Stromal cell of bone marrow (primary cell): ENCODE measurements around the gene CNOT4.
"Not testable (repeated sequence)": the region's sequence is repeated elsewhere in the genome, so short reads cannot be mapped to it uniquely, and the experiment has no call there.

ENCODE experiments used
- DNase-seq: peaks from one replicate; pipeline ENCODE4 v3.0.0-alpha.2; 2012; ENCODE audit warnings: low read depth

The CNOT4 gene

DNA sequence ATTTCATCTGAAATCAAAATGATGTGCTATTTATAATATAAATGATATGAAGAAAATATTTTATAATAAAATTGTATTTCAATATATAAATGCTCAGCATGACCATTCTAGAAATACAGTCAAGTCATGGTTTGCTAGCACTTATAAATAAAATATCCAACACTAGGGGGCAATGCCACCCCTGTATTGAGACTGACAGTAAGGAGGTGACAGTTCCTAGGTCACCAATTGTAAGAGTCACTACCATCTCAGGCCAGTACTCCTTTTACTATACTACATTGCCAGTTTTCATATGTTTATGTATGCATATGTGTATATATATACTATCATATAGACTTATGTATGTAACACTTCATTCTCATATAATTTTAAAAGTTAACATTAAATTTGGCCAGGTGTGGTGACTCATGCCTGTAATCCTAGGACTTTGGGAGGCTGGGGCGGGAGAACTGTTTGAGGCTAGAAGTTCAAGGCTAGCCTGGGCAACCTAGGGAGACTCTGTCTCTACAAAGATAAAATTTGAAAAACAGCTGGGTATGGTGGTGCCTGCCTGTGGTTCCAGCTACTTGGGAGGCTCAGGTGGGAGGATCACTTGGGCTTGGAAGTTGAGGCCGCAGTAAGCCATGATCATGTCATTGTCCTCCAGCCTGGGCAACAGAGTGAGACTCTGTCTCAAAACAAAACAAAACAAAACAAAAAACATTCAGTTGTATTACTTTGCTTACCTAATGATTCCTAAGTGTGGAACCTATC, 2.4 kb upstream of the CNOT4 start:
- DNase-seq = no peak

DNA sequence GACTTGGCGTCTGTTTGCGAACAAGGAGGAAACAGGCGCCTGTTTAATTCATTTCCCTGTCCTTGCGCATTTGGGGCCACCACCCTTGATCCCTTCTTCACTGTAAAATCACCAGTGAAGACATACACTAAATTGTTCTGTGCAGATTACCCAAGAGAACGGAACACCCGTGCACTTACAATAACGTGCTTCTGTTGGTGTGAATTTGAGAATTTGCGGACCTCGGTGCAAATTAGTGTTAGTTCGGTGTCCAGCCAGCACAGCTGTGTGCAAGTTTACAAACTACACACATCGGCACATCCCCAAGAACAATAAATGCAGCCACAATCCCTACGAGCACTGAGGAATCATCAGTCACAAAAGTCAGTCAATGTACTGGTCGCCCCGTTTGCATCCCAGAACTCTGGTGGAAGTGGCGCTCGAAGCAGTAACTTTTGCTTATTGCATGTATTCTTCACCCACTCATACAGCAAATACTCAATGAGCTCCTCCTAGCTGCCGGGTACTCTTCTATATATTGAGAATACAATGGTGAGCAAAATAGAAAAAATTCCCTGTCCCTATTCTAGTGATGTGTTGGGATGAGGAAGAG, 786 bp upstream of the CNOT4 start:
- no peak for DNase-seq

DNA sequence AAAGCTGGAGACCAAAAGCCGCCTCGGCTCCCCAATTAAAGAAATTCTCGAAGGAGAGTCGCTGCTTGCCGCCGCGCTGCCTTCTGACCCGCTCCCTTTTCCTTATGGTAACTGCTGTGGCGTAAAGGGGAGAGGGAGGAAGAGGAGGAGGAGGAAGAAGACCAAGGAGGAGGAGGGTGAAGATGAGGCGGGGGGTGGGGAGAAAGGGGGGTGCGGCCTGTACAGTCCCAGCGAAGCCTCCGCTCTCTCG, 388 bp downstream of the CNOT4 start:
- no peak for DNase-seq

DNA sequence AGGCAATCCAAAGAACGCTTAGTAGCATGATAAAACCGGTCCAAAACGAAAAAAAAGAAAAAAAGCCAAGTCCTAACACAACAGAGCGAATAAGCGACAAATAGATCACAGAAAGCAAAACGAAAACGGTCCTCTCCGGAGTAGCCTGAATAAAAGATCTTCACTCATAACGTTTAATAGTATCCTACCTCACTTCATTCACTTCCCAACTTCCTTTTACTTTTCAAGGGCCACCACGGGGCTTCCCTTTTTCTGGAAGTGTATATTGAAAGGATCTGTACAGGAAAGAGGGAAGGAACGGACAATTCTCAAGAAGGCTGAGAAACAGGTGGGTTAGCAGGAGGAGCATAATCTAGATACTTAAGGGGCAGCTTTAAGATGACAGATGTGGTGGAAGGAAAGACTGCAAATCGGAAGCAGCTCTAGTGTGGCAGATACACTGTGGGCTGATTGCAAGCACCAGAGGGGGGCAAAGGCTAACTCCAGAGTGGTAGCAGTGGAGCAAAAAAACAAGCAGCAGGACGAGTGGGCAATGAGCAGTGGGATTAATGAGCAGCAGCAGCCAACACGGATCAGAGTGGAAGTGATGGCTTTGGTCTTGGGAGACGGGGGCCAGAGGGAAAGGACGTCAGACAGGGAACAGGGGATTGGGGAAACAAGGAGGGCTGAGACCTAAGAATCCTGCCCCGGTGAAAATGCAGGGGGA, 866 bp downstream of the CNOT4 start:
- no peak for DNase-seq

DNA sequence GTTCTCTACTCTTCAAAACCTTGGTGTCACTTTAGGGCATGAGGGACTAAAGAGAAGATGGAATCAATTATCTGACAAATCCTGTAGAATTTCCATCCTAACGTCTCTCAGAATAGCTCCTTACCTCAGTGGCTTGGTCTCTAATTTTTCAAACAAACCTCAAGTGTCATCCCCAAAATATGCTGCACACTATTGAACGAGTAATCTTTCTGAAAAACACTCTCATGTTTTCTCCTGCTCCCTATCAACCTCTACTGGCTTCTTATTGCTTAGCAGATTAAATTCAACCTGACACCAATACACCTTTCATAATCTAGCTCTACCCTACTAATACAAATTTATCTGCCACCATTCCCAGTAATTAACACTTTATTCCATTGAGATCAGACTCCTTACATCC, 8.5 kb downstream of the CNOT4 start:
- no peak for DNase-seq

DNA sequence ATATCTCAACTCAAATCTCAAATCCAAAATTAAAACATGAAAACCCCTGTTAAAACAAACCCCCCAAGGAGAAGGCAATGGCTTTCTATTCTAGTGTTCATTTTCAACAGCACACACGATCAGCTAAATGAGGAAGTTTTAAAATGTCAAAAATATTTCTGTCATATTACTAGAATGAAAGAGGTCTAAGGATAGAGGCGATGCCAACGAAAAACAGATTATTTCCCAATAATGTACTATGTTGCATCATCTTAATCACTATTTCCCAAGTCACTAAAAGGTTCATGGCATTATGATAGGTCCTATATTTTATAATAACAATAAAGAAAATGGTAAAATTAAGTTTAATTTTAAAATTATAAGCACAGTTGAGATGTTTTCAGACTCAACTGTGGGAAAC, 10.1 kb downstream of the CNOT4 start:
- no peak for DNase-seq

DNA sequence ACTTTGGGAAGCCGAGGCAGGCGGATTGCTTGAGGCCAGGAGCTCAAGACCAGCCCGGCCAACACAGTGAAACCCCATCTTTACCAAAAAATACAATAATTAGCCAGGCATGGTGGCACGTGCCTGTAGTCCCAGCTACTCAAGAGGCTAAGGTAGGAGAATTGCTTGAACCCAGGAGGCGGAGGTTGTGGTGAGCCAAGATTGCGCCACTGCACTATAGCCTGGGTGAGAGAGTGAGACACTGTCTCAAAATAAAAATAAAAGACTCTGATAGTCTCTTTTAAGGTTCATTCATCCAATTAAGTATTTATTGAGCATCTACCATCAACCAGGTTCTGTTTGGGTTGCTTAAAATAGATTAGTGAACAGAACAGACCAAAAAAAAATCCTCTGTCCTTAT, 12.7 kb downstream of the CNOT4 start:
- not testable (repeated sequence) for DNase-seq

DNA sequence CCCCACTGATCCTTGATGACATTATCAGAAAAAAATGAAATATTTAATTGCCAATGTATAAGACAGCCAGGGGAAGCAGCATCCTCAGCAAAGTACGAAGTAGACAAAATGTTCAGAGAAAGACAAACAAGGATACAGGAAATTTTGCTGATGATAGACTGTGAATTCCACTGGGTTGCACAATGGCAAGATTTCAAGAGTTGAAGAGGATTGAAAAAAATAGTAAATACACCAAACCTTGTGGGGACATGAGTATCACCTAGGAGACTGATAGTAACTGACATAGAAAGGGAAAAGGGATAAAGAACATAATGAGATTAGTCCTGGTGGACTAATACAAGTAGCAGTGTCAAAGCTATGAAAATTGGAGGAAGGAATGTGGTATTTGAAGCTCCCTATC, 16.5 kb downstream of the CNOT4 start:
- no peak for DNase-seq

DNA sequence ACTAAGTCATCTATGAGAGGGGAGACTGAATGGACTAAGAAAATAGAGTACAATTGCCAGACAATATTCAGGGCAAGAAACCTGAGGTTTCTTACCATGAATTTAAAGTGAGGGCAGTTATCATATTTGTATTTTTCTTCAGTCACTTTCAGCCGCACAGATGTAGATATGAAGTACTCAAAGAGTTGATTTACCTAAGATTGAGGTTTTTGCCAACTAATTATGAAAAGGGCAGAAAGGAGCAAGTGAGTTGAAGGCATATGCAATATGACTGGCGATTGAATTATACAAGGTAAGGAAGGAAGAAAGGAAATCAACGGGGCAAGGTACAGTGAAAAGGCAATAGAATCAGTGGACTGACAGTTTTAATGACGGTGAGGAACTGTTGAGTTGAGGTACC, 17.8 kb downstream of the CNOT4 start:
- DNase-seq = no peak

DNA sequence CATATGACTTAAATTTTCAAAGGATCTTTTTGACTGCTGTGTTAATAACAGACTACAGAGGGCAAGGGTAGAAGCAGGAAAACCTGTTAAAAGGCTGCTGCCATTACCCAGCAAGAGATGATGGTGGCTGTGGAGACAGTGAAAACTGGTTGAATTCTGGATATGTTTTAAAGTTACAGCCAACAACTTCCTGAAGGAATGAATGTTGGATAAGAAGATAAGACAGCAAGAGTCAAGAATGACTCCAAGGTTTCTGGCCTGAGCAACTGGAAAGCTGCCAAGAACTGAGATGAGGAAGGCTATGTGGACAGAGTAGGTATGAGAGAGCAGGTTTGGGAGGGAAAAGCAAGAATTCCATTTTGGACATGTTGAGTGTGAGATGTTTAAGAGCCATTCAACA, 19.1 kb downstream of the CNOT4 start:
- DNase-seq = no peak

DNA sequence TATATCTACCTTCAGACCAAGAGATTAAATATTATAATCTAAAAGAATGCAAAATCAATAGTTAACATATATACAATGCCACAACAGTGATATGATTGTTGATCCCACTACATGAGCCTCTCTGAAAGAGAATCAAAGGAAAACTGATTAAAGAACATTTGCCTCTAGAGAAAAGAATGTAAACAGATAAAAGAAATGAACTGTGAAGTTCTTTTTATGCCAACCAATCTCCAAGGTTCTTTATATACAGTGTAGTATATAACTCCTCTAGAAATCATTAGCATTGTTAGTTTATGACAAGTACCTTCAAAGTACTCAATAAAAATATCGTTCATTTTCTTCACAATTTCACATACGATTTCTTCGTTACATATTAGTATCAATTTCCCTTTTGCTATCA, 20.1 kb downstream of the CNOT4 start:
- DNase-seq = no peak

DNA sequence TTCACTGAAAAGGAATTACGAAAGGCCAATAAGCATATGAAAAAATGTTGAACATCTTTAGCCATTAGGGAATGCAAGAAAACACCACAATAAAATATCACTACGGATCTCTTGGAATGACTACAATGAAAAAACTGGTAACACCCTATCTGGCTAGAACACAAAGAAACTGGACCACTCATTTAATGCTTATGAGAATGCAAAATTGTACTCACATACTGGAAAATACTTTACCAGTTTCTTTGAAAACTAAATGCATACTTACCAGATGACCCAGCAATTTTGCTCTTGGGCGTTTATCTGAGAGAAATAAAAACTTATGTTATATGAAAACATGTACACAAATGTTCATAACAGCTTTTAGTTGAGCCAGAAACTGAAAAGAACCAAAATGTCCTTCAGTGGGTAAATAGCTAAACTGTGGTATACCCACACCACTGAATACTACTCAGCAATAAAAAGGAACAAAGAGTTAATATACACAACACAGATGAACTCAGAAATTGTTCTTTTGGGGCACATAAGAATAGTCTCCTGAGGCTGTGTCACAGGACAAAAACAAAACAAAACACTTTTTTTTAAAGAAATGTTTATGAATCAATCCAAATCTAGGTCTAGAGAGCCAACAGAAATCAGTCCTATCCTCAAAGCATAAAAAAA, 23.5 kb downstream of the CNOT4 start:
- DNase-seq = no peak

DNA sequence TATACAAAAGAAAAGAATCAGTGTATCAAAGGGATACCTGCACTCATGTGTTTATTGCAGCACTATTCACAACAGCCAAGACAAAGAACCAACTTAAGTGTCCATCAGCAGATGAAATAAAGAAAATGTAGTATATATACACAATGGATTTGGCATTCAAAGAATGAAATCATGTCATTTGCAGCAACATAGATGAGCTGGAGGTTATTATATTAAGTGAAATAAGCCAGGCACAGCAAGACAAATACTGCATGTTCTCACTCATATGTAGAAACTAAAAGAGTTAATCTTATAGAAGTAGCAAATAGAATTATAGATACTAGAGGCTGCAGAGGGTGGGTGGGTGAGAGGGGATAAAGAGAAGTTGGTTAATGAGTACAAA, 28.3 kb downstream of the CNOT4 start:
- DNase-seq = no peak

DNA sequence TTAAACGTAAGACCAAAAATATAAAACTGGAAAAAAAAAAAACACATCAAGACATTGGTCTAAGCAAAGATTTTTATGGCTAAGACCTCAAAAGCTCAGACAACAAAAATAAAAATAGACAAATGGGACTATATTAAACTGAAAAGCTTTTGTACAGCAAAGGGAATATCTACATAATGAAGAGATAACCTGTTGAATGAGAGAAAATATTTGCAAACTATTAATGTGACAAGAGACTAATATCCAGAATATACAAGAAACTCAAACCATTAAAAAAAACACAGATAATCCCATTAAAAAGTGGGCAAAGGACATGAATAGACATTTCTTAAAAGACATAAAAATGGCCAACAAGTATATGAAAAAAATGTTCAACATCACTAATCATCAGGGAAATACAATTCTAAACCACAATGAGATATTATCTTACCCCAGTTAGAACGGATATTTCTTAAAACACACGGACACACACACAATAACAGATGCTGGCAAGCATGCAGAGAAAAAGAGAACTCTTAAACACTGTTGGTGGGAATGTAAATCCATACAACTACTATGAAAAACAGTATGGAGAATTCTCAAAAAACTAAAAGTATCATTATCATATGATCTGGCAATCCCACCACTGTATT, 28.8 kb downstream of the CNOT4 start:
- DNase-seq = no peak

DNA sequence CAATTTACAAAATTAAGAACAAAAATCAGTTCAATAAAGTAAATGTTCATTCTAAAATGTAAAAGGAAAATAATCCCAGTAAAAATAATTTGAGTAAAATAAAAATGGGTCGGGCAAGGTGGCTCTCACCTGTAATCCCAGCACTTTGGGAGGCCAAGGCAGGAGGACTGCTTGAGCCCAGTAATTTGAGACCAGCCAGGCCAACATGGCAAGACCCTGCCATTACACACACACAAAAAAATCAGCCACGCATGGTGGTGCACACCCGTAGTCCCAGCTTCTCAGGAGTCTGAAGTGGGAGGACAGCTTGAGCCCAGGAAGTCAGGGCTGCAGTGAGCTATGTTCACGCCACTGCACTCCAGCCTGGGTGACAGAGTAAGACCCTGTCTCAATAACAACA, 34.4 kb downstream of the CNOT4 start:
- no peak for DNase-seq

DNA sequence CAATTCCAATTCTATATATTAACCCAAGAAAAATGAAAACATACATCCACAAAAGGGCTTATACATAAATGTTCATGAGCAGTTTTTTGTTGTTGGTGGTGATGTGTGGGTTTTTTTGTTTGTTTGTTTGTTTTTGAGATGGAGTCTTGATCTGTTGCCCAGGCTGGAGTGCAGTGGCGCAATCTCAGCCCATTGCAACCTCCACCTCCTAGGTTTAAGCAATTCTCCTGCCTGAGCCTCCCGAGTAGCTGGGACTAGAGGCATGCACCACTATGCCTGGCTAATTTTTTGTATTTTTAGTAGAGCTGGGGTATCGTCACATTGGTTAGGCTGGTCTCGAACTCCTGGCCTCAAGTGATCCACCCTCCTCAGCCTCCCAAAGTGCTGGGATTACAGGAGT, 40.2 kb downstream of the CNOT4 start:
- not testable (repeated sequence) for DNase-seq

DNA sequence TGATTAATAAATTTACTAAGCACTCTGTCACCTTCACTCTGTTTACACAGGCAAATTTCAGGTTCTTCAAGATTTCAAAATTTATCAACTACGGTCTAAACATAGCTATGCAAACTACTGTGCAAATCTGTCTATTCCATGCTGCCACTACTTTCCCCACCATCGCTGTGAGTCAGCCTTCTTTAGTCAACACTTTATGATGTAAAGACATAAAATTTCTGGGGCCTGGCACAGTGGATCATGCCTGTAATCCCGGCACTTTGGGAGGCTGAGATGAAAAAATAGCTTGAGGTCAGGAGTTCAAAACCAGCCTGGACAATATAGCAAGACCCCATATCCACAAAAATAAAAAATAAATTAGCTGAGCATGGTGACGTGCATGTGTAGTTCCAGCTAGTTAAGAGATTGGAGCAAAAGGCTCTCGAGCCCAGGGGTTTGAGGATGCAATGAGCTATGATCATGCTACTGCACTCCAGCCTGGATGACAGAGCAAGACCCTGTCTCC, 42.6 kb downstream of the CNOT4 start:
- no peak for DNase-seq

DNA sequence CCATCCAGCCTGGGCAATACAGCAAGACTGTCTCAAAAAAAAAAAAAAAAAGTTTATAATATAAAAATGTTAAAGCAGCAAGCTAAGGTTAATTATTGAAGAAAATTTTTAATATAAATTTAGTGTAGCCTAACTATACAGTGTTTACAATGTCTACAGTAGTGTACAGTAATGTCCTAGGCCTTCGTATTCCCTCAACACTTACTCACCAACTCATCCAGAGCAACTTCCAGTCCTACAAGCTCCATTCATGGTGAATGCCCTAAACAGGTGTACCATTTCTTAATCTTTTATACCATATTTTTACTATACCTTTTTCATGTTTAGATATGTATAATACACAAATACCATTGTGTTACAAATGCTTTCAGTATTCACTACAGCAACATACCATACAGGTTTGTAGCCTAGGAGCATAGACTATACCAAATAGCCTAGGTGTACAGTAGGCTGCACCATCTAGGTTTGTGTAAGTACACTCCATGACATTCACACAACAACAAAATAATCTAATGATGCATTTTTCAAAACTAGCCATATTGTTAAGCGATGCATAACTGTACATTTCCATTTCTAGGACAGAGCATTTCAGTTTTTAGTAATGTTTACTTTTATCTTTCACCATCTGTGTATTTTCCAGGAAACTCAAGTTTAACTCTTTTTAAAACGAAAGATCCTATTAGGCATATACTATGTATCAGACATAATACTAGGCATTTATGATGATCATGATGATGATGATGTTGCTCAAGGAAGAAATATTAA, 43.3 kb downstream of the CNOT4 start:
- no peak for DNase-seq

DNA sequence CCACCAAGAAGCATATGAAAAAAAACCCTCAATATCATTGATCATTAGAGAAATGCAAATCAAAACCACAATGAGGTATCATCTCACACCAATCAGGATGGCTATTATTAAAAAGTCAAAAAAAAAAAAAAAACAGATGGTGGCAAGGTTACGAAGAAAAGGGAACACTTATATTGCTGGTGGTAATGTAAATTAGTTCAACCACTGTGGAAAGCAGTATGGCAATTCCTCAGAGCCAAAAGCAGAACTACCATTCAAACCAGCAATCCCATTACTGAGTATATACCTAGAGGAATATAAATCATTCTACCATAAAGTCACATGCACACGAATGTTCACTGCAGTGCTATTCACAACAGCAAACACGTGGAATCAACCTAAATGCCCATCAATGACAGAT, 46.0 kb downstream of the CNOT4 start:
- no peak for DNase-seq

DNA sequence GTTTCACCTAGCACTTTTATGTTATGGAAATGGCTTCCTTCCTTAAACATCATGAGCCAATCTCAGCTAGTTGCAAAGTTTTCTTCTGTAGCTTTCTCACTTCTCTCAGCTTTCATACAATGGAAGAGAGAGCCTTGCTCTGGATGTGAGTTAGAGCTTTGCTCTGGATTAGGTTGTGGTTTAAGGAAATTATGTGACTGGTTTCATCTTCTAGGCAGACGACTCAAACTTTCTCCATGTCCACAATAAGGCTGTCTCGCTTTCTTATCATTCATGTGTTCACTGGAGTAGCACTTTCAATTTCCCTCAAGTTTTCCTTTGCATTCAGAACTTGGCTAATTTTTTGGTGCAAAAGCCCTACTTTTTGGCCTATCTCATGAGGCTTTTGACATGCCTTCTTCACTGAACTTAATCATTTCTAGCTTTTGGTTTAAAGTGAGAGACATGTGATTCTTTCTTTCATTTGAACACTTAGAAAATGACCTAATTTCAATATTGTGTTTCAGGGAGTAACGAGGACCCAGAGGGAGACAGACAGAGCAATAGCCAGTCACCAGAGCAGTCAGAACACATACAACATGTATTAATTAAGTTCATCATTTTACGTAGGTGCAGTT, 49.8 kb downstream of the CNOT4 start:
- DNase-seq = no peak

DNA sequence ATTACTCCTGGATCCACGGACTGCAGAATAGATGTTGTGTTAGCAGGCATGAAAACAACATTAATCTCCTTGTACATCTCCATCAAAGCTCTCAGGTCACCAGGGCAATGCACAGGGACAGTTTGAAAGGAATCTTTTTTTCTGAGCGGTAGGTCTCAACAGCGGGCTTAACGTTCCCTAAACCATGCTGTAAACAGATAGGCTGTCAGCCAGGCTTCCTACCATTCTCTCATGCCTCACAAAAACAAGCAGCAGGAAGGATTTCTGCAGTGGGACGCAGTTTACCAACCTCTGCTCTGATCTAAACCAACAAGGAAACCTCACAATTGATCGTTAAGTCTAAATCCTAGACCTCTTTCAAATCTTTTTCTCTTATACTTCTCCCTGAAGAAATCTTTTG, 50.8 kb downstream of the CNOT4 start:
- no peak for DNase-seq
